GM18867 (cell line): Measurements from ENCODE around the gene HTT.
A peak's percentile ranks its signal among the peaks of the same experiment; 100 is the strongest.

Source experiments
- ATAC-seq: cut with Tn5 transposase; IDR thresholded peaks from one replicate; pipeline ENCODE4 v1.9.1; 2021; ENCODE audit warnings: mild to moderate bottlenecking, moderate library complexity; ENCODE audit not compliant: unreplicated experiment

HTT gene

GRCh38 chr4:3261411-3262207 lies 187.1 kb downstream of the HTT start:
- ATAC-seq: no peak

GRCh38 chr4:3262208-3263052 lies 187.9 kb downstream of the HTT start:
- no peak for ATAC-seq

- ATAC-seq: no peak
Observed at GRCh38 chr4:3263053-3263875, 188.8 kb downstream of the HTT start.

GRCh38 chr4:3263876-3264193 lies 189.4 kb downstream of the HTT start:
- ATAC-seq: no peak

GRCh38 chr4:3266076-3266475 lies 191.6 kb downstream of the HTT start:
- ATAC-seq: no peak

- ATAC-seq: no peak
Observed at GRCh38 chr4:3267576-3268394, 193.3 kb downstream of the HTT start.

- no peak for ATAC-seq
Observed at GRCh38 chr4:3268395-3269104, 194.1 kb downstream of the HTT start.

- ATAC-seq: no peak
Observed at GRCh38 chr4:3269105-3269927, 194.8 kb downstream of the HTT start.

- ATAC-seq: no peak
Observed at GRCh38 chr4:3269991-3270611, 195.6 kb downstream of the HTT start.

GRCh38 chr4:3271131-3271530 lies 196.7 kb downstream of the HTT start:
- ATAC-seq: no peak

- ATAC-seq: no peak
Observed at GRCh38 chr4:3276986-3277385, 202.5 kb downstream of the HTT start.

GRCh38 chr4:3280466-3280865 lies 206.0 kb downstream of the HTT start:
- no peak for ATAC-seq

- ATAC-seq: no peak
Observed at GRCh38 chr4:3283483-3283882, 209.0 kb downstream of the HTT start.

- no peak for ATAC-seq
Observed at GRCh38 chr4:3283916-3284315, 209.4 kb downstream of the HTT start.

- no peak for ATAC-seq
Observed at GRCh38 chr4:3284734-3285557, 210.5 kb downstream of the HTT start.

- peak; percentile 81 for ATAC-seq
Observed at GRCh38 chr4:3285558-3286334, 211.3 kb downstream of the HTT start.
